ENCODE results near the gene SSTR5.

The SSTR5 gene

DNA sequence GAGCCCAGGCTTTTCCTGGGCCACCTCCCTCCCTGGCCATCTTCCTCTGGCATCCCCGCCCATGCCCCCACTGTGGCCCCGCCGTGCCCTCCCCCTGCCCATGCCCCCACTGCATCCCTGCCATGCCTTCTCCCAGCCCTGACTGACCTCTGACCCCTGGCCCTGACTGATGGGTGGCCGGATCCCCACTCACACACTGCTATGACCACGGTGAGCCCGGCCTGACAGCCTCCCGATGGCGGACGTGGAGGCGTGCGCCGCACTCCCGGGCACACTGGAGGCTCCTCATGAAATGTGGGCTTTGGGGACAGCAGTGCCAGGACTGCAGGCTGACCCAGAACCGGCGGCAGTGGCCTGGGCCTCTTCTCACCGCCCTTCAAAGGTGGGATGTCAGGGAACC lies 34.1 kb downstream of the SSTR5 start:
- DNase-seq (ENCODE audit: low spot score): no peak

DNA sequence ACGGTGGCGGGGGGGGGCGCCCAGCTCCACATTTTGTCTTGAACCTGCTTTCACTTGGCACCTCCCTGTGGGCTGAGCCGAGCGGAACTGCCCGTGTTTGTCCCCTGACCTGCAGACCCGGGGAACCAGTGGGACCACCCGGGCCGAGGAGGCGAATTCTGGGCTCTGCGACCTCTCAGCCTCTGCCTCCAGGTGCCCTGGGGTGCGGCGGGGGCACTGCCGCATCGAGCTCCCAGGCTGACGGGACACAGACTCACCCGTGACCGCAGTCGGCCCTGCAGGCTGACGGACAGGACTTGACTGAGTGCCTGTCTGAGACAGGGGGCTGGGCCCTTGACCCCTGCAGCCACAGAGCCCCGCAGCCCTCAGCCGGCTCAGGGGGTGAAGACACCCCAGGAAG lies 34.6 kb downstream of the SSTR5 start:
- no peak for DNase-seq (ENCODE audit: low spot score)

DNA sequence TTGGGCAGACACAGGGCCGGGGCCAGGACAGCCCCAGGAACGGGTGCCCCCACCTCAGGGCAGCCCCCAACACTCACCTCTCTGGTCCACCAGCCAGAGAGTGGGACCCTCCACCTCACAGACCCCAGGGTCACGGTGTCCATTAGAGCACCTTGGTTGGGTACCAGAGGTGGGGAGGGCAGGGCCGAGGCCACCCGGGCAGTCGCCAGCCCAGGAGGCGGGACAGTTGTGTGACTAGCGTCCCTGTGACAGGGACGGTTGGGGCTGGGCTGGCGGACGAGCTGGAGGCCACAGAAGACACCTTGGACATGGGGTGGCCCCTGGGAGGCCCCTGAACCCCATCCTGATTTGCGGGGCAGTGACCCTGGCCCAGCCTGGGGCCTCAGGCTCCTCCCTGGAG lies 35.2 kb downstream of the SSTR5 start:
- DNase-seq (ENCODE audit: low spot score): no peak

DNA sequence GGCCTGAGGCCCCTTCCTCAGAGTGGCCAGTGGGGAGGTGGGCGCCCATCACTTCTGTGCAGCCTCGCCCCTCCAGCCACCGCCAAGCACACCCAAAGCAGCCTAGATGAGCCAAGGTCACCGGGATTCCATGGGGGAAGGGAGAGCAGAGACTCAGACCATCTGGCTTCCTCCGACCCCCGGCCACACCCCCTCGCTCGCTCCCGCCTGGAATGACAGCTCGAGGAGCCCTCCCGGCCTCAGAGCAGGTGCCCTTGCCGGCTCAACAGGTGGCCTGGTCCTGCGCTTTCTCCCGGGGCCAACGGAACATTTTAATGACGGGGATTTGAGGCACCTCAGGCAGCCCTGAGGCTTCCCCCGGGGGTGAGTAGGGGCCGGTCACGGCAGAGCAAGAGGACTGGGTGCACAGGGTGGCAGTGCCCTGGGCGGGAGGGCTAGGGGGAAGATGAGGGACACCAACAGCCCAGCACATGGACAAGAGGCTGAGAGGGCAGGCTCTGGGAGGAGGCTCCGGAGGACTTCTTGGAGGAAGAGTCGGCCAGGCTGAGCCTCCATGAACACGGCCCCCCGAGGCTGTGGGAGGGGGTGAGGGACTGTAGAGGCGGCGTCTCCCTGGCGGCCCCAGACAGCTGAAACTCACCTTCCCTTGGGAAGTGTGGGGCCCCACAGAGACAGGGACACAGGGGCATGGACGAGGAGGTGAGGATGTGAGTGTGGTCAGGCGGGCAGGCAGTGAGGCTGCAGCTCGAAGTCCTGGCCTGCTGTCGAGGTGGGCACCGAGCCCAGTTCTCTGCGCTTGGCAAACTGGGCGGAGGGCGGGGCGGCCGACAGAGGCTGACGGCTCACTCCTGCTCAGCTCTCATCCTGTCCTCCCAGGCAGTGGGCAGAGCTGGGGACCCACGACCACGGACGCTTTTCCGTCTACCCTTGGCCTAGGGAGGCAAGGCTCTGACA lies 36.0 kb downstream of the SSTR5 start:
- DNase-seq (ENCODE audit: low spot score): no peak

DNA sequence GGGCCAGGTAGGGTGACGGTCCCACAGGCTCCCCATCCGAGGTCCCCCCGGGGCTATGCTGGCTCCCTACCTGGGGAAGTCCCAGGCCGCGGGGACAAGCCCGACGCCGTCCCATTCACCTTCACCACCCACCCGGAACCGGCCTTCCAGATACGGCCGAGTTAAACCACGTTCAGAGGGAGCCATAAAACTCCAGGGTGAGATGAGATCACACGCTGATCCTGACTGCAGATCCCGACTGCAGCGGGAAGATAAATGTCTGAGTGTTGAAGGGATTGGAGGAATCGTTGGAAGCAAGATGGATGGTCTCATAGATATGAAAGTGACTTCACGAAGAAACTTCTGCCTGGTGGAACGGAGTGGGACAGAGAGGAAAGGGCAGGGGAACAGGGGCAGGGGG lies 37.1 kb downstream of the SSTR5 start:
- no peak for DNase-seq (ENCODE audit: low spot score)

DNA sequence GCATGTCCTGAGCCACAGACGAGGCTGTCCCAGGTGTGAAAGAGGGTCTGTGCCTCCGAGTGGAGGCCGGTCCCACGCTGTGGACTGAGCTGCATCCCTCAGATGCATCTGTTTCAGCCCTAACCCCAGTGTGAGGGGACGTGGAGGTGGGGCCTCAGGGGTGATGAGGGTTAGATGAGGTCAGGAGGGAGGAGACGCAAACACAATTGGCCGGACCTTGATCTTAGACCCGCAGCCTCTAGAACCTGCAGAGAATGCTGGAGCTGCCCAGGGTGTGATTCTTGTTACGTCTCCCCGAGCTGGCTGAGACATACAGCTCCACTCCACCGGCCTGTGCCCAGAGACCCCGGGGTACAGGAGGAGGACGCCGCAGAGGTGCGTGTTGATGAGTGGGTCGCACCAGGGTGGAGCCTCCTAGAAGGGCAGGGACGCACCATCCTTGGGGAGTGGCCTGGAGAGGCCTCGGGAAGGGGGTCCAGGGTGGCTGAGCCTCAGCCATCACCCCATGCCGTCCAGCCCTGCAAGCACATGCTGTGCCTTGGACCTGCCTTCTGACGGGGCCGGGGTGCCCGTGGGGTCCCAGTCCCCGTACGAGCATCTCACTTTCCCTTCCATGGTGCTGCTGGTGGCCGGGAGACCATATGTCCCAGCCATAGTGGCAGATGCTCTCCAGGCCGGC lies 40.1 kb downstream of the SSTR5 start:
- DNase-seq (ENCODE audit: low spot score): no peak

DNA sequence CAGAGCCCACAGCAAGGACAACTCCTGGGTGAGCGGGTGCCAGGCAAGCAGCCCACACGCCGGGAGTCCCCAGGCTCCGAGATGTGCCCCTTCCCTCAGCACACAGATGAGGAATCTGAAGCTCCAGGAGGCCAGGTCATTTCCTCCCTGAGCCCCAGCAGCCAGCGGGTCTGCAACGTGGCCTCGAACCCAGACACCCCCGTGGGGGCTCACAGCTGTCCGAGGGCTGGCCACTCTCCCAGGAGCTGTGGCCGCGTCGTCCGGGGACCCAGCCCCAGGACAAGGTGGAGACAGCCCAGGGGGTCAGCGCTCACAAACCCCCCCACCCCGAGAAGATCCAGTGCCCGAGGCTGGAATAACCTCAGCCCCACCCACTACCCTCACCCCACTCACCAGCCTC lies 40.9 kb downstream of the SSTR5 start:
- no peak for DNase-seq (ENCODE audit: low spot score)

DNA sequence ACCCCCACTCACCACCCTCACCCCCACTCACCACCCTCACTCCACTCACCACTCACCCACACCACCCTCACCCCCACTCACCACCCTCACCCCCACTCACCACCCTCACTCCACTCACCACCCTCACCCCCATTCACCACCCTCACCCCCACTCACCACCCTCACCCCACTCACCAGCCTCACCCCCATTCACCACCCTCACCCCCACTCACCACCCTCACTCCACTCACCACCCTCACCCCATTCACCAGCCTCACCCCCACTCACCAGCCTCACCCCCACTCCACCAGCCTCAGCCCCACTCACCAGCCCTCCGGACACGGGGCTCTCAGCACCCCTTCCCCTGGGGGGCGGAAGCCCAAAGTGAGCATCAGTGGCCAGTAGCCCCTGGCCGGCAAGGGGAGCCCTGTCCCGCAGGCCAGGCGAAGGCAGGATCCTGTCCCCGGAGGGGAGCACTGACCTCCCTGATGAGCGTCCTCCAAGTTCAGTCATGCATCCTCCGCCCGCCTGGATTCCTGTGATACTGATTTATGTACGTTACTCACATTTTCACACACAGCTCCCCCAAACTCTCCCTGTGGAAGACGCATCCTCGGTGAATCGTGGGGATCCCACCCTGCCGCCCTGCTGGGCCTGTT lies 41.5 kb downstream of the SSTR5 start:
- DNase-seq (ENCODE audit: low spot score): no peak

DNA sequence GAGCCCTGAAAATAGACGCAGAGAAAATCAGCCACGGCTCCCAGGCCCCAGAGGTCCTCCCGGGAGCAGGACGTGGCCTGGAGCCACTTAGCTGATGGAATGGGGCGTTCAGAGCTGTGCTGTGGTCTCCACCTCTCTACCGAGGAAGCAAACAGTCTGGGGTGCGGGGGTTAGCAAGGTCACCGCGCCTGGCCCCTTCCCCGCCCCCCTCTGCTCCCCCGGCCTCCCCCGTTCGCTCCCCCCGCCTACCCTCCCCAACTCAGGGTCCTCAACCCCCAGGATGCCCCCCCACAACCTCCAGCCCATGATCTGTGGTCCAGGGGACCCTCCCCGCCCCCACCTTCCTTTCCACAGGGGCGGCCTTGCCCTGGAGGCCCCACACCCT lies 44.1 kb downstream of the SSTR5 start:
- no peak for DNase-seq (ENCODE audit: low spot score)

DNA sequence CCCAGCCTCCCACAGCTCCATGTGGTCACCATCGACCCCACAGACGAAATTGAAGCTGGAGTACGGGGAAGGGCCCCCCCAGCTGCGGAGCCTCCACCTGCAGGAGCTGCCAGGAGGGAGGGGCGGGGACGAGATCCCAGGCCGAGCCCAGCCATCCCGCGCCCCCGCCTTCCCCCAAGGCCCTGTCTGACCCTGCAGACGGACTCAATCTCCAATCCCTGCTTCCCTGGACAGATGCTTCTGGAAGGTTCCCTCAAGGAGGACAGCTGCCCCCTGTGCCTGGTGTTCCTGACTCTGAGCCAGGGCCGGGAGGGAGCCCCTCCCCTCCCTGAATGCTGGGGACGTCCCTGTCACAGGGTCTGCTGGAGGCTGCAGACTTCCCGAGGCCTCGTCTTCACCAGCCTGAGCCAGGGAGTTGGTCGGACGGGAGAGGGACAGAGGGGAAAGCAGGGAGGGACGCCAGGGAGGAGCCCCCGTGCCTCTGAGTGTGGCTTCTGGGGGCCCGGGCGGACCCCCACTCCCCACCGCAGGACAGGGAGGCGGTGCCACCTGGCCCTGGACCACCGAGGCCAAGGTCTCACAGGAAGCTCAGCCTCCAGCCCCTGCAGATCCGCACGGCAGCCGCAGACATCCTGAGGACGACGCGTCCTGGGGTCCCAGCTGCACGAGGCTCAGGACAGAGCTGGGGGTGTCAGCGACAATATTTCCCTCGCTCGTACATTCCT lies 44.8 kb downstream of the SSTR5 start:
- no peak for DNase-seq (ENCODE audit: low spot score)

DNA sequence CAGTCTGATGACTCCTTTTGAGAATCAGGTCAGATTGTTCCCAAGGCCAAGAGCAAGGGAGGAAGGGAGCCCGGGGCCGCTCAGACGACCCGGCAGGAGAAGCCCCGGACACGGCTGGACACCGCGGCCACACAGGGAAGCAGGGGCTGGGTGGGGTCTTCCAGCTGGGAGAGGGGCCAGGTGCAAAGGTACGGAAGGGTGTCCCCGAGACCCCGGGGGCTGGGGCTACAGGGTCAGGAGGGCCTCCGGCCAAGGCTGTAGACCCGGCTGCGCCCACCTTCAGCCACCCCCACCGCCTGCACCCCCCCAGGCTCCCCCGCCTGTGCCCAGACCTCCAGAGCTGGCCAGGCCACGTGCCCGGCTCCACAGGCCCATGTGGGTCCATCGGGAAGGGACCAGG lies 45.4 kb downstream of the SSTR5 start:
- DNase-seq (ENCODE audit: low spot score): no peak

DNA sequence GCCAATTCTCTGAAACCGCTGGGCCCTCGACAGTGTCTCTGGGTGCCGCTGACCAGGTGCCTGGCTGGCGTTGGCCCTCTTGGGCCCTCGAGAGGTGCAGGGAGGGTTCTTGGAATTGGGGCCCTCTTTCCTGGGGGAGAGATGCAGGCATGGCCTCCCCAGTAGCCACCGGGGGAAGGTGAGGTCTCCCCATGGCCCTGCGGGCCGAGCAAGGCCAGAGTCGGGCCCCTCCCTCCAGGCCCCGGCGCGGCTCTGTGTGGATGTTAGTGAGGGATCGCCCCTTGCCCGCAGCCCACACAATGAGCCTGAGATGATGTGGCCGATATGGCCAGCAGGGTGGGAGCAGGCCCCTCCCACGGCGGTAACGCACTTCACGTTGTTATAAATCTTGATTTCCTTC lies 46.6 kb downstream of the SSTR5 start:
- DNase-seq (ENCODE audit: low spot score): no peak

DNA sequence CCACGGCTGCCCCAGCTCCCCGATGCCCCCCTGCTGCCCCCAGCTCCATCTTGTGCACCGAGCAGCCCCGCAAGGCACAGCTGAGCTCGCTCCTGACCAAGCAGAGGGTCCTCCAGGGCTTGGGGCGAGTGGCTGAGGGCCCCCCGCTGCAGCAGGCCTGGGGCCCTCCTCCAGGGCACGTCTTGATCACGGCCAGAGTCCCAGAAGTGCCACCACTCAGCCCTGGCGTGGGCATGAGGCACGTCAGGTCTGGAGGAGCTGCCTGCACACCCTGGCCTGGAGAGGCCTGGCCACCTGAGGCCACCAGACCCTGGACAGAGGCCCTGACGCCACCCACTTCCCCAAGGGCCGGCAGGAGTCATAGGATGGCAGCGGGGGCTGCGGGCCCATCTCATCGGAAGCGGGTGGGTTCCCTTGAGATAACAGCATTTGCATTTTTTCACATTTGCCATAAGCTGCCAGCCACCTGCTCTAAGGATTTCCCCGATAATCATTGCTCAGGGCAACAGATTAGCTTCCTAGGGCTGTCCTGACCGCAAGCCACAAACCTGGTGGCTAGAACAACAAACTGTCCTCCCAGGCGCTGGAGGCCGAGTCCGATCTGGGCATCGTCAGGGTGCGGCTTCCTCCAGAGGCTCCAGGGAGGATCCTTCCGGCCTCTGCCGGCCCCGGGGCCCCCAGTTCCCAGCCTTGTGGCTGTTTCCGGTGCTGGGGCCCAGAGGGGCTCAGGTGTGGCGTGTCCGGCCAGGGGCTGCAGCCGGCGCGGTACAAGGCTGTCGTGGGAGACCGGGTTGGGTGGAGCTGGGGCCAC lies 47.4 kb downstream of the SSTR5 start:
- DNase-seq (ENCODE audit: low spot score): peak; percentile 56

DNA sequence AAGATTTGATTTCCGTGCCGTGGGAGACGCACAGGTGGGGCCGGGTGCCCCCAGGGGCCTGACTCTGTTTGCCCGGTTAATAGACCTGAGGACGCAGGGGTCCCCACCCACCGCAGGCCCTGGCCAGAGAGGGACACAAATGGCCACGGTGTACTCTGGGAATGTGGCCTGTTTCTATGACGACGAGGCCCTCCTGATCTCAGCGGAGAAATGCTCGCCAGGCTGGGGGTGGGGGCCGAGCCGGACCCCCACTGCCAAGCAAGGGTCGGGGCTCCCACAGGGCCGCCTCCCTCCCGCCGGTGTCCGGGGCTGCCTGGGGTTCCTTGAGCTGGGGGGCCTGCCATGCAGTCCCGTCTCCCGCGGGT lies 48.0 kb downstream of the SSTR5 start:
- no peak for DNase-seq (ENCODE audit: low spot score)

DNA sequence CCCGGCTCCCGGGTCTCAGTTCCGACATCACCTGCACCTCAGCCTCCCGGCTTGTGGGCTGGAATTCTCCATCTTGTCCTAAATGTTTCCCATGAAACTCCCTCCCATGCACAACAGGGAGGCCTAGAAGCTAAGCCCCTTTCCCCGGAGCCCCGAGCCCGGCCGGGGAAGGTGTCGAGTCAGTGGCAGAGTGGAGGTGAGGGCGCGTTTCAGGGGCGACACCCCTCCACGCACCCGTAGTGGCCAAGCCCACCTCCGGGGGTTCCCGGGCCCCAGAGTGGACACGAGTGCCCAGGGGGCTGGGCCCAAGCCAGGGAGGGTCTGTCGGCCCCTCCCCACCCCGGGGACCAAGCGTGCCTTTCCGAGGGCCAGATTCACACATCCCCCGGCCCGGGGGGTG lies 48.5 kb downstream of the SSTR5 start:
- DNase-seq (ENCODE audit: low spot score): no peak

DNA sequence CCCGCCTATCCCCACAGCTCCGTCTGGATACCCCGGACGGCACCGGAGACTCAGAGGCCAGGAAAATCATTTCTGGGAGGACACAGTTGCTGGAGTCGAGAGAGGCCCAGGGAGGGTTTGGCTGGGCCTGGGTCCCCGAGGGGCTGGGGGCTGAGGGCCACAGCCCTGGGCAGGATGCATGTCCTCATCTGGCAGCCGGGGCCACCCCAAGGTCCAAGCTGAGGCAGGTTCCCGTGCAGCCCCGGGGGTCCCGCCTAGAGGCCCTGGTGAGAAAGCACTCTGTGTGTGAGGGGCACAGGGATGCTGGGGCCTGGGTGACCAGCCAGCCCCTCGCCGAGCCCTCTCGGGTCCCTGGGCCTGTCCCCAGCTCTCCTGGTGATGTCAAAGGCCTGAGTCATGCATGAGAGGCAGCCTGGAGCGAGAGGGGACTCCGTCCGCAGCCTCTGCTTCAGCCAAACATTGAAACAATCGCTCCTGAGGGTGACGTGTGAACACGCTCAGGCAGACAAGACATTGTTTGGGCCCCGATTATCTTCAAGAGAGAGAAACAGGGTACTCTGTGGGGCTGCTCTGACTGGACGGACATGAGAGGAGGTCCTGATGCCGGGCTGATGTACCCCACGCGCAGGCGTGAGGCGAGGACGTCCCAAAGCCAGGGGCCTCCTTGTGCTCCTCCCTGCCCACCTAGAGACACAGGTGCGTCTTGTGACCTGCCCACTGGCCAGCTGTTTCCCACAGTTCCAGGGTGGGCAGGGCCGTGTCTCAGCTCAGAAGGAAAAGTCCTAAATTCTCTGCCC lies 49.3 kb downstream of the SSTR5 start:
- no peak for DNase-seq (ENCODE audit: low spot score)

DNA sequence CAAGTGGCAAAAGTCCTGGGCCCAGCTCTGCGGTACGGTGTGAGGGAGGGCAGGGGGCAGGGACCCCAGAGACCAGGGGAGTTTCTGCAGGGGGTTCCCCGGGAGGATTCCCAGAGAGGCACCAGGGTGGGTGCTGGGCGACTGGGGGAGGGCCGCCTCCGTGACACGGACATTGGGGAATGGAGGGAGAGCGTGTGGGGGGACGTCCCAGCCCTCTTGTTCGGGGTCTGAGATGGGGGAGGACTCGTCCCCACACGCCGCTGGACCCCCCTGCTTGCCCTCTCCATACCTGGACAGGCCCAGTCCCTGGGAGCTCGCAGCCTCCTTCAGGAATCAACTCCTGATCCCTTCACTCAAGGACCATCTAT lies 49.8 kb downstream of the SSTR5 start:
- no peak for DNase-seq (ENCODE audit: low spot score)

DNA sequence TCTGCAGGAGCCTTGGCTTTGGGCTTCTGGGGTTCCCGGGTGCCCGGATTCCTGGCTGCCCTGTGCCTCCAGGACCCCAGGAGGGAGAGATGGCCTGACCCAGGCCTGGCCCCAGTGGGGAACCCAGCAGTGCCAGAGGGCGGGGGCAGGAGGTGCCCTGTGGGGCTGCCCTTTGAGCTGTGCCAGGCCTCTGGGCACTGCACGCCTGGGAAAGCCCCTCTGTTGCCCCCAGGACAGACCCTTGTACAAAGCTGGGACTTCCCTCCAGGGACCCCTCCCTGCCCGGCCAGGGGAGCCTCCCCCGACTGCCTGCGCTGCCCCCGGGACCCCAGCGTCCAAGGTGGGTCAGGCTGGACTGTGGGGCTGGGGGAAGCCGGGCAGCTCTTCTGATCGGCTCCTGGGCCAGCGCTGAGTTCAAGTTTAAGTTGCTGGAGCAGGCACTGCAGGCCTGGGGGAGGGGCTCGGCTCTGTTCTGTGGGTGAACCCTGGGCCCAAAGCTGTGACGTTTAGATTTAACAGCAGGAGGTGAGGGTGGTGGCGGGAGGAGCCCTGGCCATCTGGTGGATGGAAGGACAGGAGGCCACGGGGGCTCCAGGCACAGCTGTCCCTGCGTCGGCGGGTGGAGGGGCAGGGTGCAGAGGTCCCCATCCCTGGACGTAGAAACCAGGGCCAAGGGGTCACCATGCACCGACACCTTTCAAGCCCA lies 51.1 kb downstream of the SSTR5 start:
- DNase-seq (ENCODE audit: low spot score): no peak

DNA sequence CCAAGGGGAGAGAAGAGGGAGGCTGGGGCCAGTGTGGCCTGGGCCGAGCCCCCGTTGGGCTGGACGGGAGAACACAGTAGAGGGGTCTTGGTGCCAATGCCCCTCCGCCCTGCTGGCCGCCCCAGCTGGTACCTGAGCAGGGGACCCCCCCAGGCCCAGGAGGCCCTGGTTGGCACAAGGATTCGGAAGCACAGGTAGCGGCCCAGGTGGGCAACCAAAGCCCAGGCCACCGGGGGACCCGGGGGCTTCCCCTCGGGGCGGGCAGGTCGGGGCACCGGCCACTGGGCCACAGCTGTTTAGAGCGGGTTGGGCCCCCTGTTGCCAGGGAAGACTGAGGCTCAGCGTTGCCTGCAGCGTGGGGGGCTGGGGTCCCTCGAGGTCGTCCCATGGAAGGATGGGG lies 51.7 kb downstream of the SSTR5 start:
- no peak for DNase-seq (ENCODE audit: low spot score)

DNA sequence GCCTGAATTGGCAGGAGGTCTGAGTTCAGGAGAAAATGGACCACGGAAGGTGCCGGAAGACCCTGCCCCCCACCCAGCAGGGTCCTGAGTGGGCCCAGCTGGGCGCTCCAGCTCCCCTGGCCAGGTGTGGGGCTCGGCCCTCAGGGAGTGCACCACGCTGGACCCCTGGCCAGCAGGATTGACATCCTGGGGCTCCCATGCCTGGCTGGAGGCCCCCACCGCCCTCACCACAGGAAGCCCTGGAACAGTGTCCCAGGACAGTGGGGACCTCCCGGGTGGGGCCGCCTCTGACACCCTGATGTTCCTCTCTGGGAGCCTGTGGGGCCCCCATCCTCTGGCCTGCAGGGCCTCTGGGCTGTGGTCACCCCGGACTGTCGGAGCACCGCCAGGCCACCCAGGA lies 52.2 kb downstream of the SSTR5 start:
- DNase-seq (ENCODE audit: low spot score): no peak

Measured in D341Med (cell line).